Thyroid gland (tissue), 4 donors: ENCODE results near the gene ABHD14A. TPM values are rescaled to one million over a fixed set of nuclear protein-coding genes. Genes with fewer than 3 reads are reported as not detected.
A peak's percentile ranks its signal among the peaks of the same experiment; 100 is the strongest.

ENCODE experiments used
- DNase-seq, 2 donors: peaks; one replicate each; pipeline ENCODE4 v3.0.0-alpha.2; 2019
- H3K27ac ChIP-seq, 3 donors: fragments of 200-600 bp; sonication (generic); 1 replicate in 2 of 3; 2 replicates in 1 of 3; pipeline ENCODE4 v1.5.1; 2016 to 2019; ENCODE audit warnings: mild to moderate bottlenecking in 1 of 3, moderate library complexity in 1 of 3
- H3K27me3 ChIP-seq: fragments of 200-600 bp; sonication (generic); one replicate; pipeline ENCODE4 v1.5.1; 2019
- H3K36me3 ChIP-seq, 2 donors: fragments of 200-600 bp; sonication (generic); one replicate each; pipeline ENCODE4 v1.5.1; 2016 to 2019
- H3K4me1 ChIP-seq, 2 donors: fragments of 200-600 bp; sonication (generic); one replicate each; pipeline ENCODE4 v1.5.1; 2017 to 2019
- H3K4me3 ChIP-seq, 3 donors: fragments of 200-600 bp; sonication (generic); replicated peaks in 1 of 3; 1 replicate in 2 of 3; 2 replicates in 1 of 3; pipeline ENCODE4 v1.5.1; 2016; ENCODE audit warnings: mild to moderate bottlenecking in 1 of 3
- H3K9me3 ChIP-seq: fragments of 200-600 bp; sonication (generic); one replicate; pipeline ENCODE4 v1.5.1; 2017
- POLR2A ChIP-seq, 2 donors: fragments of 450-650 bp; IDR thresholded peaks; one replicate each; pipeline ENCODE4 v1.6.1; 2017; ENCODE audit warnings: antibody characterized with exemption in 2 of 2, mild to moderate bottlenecking in 2 of 2, moderate library complexity in 1 of 2
- WGBS, 2 donors: methylation state at CpG; one replicate each; pipeline ENCODE4 v1.1.5; 2017; 5-methylcytosine and 5-hydroxymethylcytosine counted together
- intact Hi-C: fragments of 100-400 bp; cut with DNase I; formaldehyde crosslinking; loops from one replicate; pipeline ENCODE4 v1.15.1; 2023
- total RNA-seq, 4 donors: library from RNA; depleted of rRNA; stranded (reverse); fragments of >200 nt; gene quantifications; one replicate each; pipeline ENCODE4 v1.2.3, GENCODE V29; 2016
- TF ChIP-seq, protein P1 (sequence below), 6 experiments: fragments of 200-600 bp in 3 of 6; fragments of 450-650 bp in 3 of 6; sonication (generic) in 3 of 6; IDR thresholded peaks; one replicate each; pipeline ENCODE4 v1.5.1; 2016 to 2019; ENCODE audit warnings: antibody characterized with exemption in 6 of 6, mild to moderate bottlenecking in 2 of 6, inconsistent platforms in 1 of 6, moderate library complexity in 1 of 6

Gene ABHD14A
- total RNA-seq, 4 donors from 2014 or later = 20.0 to 91.9 (median 49.3) TPM

DNA sequence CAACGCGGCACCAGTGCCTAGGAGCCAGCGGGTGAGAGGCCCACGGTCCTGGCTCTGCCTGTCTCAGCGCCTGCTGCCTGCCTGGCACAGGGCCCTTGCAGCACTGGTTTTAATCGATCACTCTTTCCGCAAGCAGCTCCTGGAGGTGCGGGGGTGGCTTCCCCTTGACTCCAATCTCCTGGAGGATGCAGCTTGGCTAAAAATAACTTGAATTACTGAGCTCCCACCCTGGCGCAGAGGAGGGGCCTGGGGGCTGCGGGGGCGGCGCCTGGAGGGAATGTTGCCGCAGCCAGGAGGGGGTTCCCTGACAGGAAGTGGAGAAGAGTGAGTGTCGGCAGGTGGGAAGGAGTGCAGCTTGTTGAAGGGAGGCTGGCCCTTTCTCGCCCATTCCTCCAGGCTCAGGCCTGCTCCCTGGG is 30.7 kb downstream of the ABHD14A start:
- no peaks in the 10 kb centered on the region for H3K27me3 ChIP-seq
- no peaks in the 10 kb centered on the region for H3K36me3 ChIP-seq
- TF ChIP-seq POLR2A (IDR thresholded peaks at IDR 0.05) = no peak
- TF ChIP-seq, protein P1, sequence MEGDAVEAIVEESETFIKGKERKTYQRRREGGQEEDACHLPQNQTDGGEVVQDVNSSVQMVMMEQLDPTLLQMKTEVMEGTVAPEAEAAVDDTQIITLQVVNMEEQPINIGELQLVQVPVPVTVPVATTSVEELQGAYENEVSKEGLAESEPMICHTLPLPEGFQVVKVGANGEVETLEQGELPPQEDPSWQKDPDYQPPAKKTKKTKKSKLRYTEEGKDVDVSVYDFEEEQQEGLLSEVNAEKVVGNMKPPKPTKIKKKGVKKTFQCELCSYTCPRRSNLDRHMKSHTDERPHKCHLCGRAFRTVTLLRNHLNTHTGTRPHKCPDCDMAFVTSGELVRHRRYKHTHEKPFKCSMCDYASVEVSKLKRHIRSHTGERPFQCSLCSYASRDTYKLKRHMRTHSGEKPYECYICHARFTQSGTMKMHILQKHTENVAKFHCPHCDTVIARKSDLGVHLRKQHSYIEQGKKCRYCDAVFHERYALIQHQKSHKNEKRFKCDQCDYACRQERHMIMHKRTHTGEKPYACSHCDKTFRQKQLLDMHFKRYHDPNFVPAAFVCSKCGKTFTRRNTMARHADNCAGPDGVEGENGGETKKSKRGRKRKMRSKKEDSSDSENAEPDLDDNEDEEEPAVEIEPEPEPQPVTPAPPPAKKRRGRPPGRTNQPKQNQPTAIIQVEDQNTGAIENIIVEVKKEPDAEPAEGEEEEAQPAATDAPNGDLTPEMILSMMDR (IDR thresholded peaks at IDR 0.05) = no peak
- H3K4me3 ChIP-seq = no peak overlapping the region
- peak overlapping the region in 1 of 3 donors; percentile 47 for H3K27ac ChIP-seq
- WGBS, 2 donors = 8 to 17% methylated on average over 13 to 14 of the region's 15 CpGs
- DNase-seq = peak; percentile 58 to 79
- peaks cover 6 to 22% of the 10 kb centered on the region in 2 donors for H3K4me1 ChIP-seq
- intact Hi-C loops = no loop called here
- no peaks in the 10 kb centered on the region for H3K9me3 ChIP-seq

DNA sequence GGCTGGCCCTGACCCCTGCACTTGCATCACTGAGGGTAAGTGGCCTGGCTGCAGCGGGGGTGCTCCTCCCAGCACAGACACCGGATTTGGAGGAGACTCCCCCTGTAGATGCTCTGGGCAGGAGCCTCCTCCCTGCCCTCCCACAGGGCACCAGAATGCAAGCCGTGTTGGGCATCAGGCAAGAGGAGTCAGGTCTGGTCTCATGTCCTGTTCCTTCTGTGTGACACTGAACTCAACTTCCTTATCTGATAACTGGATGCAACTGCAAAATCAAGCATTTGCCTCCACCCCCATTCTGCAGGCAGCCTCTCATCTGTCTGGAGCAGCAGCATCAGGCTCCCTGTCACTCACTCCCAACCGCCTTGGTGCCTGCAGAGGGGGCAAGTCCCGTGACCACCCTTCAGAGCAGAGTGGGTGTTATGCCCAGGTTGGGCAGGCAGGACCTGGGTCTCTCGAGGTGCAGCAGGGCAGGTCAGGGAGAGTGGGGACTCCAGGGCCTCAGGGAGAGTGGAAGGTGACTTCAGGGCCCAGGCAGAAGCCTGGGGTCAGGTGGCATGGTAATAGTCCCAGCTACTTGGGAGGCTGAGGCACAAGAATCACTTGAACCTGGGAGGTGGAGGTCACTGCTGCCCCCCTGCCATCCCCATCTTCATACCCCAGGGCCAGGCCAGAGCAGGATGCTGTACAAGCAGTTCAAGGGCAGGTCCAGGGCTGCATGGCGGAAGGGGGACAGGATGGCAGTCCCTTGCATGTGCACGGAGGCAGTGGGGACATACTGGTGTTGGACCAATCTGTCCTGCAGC is 31.4 kb downstream of the ABHD14A start:
- no peak for DNase-seq
- H3K9me3 ChIP-seq = no peaks in the 10 kb centered on the region
- H3K4me3 ChIP-seq = no peak overlapping the region
- WGBS, 2 donors = 55 to 56% methylated on average over 4 to 8 of the region's 8 CpGs
- peaks cover 6 to 22% of the 10 kb centered on the region in 2 donors for H3K4me1 ChIP-seq
- no peaks in the 10 kb centered on the region for H3K27me3 ChIP-seq
- intact Hi-C loops = no loop called here
- no peak overlapping the region for H3K27ac ChIP-seq
- H3K36me3 ChIP-seq = no peaks in the 10 kb centered on the region
- TF ChIP-seq, protein P1 (IDR thresholded peaks at IDR 0.05) = no peak
- no peak for TF ChIP-seq POLR2A (IDR thresholded peaks at IDR 0.05)

DNA sequence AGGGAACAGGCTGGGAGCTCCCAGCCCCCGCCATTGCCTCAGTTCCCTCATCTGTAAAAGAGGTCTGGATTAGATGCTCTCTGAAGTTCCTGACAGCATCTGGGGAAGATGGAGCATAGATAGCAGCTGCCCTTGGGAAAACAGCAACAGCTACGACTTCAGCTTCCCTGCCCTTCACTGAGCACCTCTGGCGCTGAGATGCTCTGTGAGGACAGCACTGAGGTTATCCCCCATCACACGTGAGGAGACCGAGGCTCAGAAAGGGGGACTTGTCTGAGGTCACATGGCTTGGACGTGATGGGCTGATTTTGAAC is 31.9 kb downstream of the ABHD14A start:
- H3K4me1 ChIP-seq = peaks cover 6 to 19% of the 10 kb centered on the region in 2 donors
- H3K9me3 ChIP-seq = no peaks in the 10 kb centered on the region
- H3K27ac ChIP-seq = no peak overlapping the region
- intact Hi-C loops = no loop called here
- H3K36me3 ChIP-seq = no peaks in the 10 kb centered on the region
- WGBS, 2 donors = 84 to 95% methylated on average over 4 to 6 of the region's 6 CpGs
- H3K27me3 ChIP-seq = no peaks in the 10 kb centered on the region
- DNase-seq = no peak
- no peak for TF ChIP-seq POLR2A (IDR thresholded peaks at IDR 0.05)
- H3K4me3 ChIP-seq = no peak overlapping the region

DNA sequence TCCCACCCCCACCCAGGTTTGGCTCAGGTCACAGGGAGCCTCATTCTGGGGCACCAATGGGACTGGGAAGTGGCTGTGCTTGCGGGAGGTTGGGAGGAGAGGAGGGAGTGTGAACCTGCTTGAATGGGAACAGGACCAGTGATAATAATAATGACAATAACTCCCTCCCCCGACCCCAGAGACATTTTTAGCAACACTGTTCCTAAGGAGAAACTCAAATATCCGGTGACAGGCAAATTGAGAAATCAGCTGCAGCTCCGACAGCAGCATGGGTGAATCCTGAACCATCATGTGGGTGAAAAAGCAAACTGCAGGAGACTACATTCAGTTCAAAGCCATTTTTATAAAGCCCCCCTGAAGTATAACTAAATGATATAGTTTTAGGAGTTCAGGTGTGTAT is 32.4 kb downstream of the ABHD14A start:
- intact Hi-C loops = no loop called here
- no peak for DNase-seq
- no peaks in the 10 kb centered on the region for H3K27me3 ChIP-seq
- peaks cover 6 to 19% of the 10 kb centered on the region in 2 donors for H3K4me1 ChIP-seq
- H3K4me3 ChIP-seq = no peak overlapping the region
- H3K9me3 ChIP-seq = no peaks in the 10 kb centered on the region
- no peak overlapping the region for H3K27ac ChIP-seq
- H3K36me3 ChIP-seq = no peaks in the 10 kb centered on the region
- WGBS, 2 donors = 74 to 88% methylated on average over 4 of the region's 4 CpGs
- no peak for TF ChIP-seq POLR2A (IDR thresholded peaks at IDR 0.05)
- TF ChIP-seq, protein P1 (IDR thresholded peaks at IDR 0.05) = no peak

DNA sequence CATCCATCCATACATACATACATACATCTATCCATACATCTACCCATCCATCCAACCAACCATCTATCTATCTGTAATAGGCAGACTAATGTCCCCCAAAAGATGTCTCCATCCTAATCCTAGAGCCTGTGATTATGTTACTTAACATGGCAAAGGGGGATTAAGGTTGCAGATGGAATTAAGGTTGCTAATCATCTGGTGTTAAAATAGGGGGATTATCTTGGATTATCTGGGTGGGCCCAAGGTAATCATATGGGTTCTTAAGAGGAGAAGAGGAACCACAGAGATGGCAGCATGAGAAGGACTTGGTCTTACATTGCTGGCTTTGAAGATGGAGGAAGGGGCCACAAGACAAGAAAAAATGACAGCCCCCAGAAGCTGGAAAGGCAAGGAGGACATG is 35.6 kb downstream of the ABHD14A start:
- H3K9me3 ChIP-seq = no peaks in the 10 kb centered on the region
- TF ChIP-seq, protein P1 (IDR thresholded peaks at IDR 0.05) = no peak
- no peak for TF ChIP-seq POLR2A (IDR thresholded peaks at IDR 0.05)
- intact Hi-C loops = no loop called here

More for the DNA sequence above, 35.6 kb downstream of the ABHD14A start:
- H3K27ac ChIP-seq = no peak overlapping the region
- no peak for DNase-seq
- H3K27me3 ChIP-seq = no peaks in the 10 kb centered on the region
- peaks cover 3 to 11% of the 10 kb centered on the region in 2 donors for H3K4me1 ChIP-seq
- H3K4me3 ChIP-seq = no peak overlapping the region
- no peaks in the 10 kb centered on the region for H3K36me3 ChIP-seq
